ENCODE results near the gene PARM1.

The PARM1 gene

DNA sequence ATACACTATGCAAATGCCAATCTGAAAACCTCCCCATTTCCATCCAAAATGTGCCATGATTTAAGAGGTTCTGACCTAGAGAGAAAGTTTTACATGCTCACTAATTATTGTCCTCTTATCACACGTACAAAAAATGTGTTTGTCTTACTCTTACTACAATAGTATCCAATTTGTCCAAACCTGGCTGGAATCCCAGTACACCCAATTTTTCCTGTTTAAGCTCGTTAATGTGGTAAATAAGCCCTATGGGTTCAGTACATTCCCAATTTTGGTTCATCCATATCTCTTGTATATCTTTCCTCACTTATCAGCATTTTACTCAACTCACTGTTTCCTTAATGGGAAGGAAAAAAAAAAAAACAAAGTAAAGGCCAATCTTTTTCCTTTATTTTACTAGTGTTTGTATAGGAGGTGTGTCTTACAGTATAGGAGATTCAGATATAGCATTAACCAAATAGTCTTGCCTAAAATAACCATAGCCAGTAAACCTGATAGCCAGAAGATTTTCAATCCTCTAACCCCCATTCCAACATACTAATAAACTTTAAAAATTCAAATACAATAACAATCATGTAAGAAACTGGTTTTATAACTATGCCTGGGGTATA is 109.8 kb downstream of the PARM1 start:
- CTCF ChIA-PET: no interaction called here
- POLR2A ChIA-PET: no interaction called here
- TF ChIP-seq, protein P1, sequence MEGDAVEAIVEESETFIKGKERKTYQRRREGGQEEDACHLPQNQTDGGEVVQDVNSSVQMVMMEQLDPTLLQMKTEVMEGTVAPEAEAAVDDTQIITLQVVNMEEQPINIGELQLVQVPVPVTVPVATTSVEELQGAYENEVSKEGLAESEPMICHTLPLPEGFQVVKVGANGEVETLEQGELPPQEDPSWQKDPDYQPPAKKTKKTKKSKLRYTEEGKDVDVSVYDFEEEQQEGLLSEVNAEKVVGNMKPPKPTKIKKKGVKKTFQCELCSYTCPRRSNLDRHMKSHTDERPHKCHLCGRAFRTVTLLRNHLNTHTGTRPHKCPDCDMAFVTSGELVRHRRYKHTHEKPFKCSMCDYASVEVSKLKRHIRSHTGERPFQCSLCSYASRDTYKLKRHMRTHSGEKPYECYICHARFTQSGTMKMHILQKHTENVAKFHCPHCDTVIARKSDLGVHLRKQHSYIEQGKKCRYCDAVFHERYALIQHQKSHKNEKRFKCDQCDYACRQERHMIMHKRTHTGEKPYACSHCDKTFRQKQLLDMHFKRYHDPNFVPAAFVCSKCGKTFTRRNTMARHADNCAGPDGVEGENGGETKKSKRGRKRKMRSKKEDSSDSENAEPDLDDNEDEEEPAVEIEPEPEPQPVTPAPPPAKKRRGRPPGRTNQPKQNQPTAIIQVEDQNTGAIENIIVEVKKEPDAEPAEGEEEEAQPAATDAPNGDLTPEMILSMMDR (IDR thresholded peaks at IDR 0.05; ENCODE audit: insufficient read depth, low read length, missing control alignments): no peak
- no peak overlapping the region for H3K4me3 ChIP-seq (ENCODE audit: low read depth, low read length)
- no peak for DNase-seq (ENCODE audit: low read depth, low spot score)

DNA sequence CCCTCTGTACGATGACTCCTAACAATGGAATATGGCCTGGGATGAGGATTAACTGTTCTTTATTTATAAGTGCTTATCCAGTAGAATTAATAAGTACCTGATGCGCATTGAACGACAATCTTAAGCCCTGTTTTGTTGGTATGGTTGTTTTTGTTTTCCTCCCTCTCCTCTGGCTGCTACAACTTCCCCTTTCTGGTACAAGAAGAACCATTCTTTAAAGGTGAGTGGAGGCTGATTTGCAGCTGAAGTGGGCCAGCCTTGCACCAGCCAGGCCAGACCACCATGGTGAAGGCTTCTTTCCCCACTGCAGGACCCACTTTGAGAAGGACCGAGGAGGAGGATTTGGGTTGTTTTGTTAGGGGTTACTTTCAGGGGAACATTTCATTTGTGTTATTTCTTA is 113.3 kb downstream of the PARM1 start:
- DNase-seq (ENCODE audit: low read depth, low spot score): no peak

DNA sequence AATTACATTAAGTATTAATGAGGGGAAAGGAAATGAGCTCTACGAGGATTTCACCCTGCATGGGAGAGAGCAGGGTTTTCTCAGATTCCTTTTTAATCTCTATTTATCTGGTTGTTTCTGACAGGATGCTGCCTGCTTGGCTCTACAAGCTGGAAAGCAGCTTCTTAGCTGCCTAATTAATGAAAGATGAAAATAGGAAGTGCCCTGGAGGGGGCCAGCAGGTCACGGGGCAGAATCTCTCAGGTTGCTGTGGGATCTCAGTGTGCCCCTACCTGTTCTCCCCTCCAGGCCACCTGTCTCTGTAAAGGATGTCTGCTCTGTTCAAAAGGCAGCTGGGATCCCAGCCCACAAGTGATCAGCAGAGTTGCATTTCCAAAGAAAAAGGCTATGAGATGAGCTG is 113.7 kb downstream of the PARM1 start:
- CTCF ChIA-PET: no interaction called here
- no peak overlapping the region for H3K4me3 ChIP-seq (ENCODE audit: low read depth, low read length)
- POLR2A ChIA-PET: no interaction called here
- no peak for DNase-seq (ENCODE audit: low read depth, low spot score)
- TF ChIP-seq, protein P1 (IDR thresholded peaks at IDR 0.05; ENCODE audit: insufficient read depth, low read length, missing control alignments): no peak

More for the DNA sequence above, 113.3 kb downstream of the PARM1 start:
- no peak overlapping the region for H3K4me3 ChIP-seq (ENCODE audit: low read depth, low read length)
- ChIA-PET POLR2A (no interaction called here), CTCF (no interaction called here)
- TF ChIP-seq, protein P1 (IDR thresholded peaks at IDR 0.05; ENCODE audit: insufficient read depth, low read length, missing control alignments): no peak

DNA sequence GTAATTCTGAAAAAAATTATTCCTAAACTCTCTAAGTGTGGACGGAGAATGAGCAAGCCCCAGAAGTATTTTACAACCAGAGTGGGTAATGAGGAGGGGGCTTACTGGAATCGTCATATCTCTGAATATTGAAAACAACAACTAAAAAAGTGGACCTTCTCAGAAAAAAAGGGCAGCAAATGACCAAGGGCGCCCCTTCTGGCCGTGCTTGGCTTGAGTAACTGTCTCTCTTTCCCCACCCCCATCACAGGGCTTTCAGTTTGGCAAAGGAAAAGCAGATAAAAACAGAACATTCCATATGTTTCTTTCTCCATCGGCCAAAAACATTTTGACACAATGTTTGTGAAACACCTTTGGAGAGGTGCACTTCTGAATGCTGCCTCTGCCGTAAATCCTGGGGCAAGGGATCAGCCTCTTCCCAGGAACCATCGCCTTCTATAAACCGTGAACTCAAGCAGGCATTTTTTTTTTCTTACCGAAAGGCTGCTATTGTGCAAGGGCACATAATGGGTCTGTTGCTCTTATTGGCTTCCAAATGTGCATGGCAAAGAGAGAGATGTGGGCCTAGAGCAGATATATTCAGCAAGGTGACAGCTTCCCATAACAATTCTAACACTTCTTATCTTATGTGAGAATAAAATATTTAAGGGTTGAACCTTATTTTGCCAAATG is 115.4 kb downstream of the PARM1 start:
- TF ChIP-seq, protein P1 (IDR thresholded peaks at IDR 0.05; ENCODE audit: insufficient read depth, low read length, missing control alignments): no peak
- POLR2A ChIA-PET: no interaction called here
- no peak for DNase-seq (ENCODE audit: low read depth, low spot score)
- H3K4me3 ChIP-seq (ENCODE audit: low read depth, low read length): no peak overlapping the region
- CTCF ChIA-PET: no interaction called here

DNA sequence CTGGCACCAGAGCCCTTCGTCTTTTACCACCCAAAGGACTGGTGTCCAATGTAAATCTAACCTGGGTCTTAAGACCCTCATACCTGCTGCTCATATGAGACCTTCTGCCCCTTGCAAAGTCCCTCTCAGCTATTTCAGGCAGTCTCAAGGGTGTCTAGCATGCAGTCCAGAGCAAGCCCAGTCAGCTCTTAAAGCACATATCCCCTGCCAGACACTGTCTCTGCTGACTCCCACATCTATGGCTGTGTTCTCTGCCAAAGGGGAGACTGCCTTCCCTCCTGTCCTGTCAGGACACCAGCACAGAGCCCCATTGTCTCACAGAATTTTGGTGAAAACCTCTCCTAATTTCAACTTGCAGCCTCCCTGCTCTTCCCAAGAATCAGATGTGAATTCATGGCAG is 118.5 kb downstream of the PARM1 start:
- H3K4me3 ChIP-seq (ENCODE audit: low read depth, low read length): no peak overlapping the region
- CTCF ChIA-PET: no interaction called here
- POLR2A ChIA-PET: no interaction called here

DNA sequence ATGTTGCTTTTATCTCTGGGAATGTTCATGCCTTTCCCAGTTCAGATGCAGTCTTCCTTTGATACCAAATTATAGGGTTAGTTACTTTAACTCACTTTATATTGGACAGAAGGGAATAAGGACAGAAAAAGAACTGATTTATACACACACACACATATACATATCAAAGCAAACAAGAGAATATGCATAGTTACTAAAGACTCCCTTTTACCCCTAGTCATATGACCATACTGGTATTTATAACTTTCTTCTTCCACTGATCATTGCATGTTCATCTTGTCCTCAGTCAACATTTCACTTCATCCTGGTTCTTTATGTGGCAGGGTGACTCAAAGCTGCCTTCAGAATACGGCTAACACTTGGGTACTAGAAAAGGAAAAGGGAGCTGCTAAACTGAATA is 120.4 kb downstream of the PARM1 start:
- ChIA-PET CTCF (no interaction called here), POLR2A (no interaction called here)
- DNase-seq (ENCODE audit: low read depth, low spot score): no peak

More for the DNA sequence above, 118.5 kb downstream of the PARM1 start:
- no peak for DNase-seq (ENCODE audit: low read depth, low spot score)
- TF ChIP-seq, protein P1 (IDR thresholded peaks at IDR 0.05; ENCODE audit: insufficient read depth, low read length, missing control alignments): no peak

More for the DNA sequence above, 120.4 kb downstream of the PARM1 start:
- TF ChIP-seq, protein P1 (IDR thresholded peaks at IDR 0.05; ENCODE audit: insufficient read depth, low read length, missing control alignments): no peak
- no peak overlapping the region for H3K4me3 ChIP-seq (ENCODE audit: low read depth, low read length)
